ENCODE data around the gene OXT.

OXT gene

GRCh38 chr20:3119044-3119443, 47.6 kb downstream of the OXT start:
- no peak for DNase-seq (ENCODE audit: low spot score)
- POLR2A ChIA-PET (ENCODE audit: low non-redundant PET), result no interaction called here
- H3K27ac ChIP-seq, result peak overlapping the region; percentile 46
- TF ChIP-seq, protein P1, sequence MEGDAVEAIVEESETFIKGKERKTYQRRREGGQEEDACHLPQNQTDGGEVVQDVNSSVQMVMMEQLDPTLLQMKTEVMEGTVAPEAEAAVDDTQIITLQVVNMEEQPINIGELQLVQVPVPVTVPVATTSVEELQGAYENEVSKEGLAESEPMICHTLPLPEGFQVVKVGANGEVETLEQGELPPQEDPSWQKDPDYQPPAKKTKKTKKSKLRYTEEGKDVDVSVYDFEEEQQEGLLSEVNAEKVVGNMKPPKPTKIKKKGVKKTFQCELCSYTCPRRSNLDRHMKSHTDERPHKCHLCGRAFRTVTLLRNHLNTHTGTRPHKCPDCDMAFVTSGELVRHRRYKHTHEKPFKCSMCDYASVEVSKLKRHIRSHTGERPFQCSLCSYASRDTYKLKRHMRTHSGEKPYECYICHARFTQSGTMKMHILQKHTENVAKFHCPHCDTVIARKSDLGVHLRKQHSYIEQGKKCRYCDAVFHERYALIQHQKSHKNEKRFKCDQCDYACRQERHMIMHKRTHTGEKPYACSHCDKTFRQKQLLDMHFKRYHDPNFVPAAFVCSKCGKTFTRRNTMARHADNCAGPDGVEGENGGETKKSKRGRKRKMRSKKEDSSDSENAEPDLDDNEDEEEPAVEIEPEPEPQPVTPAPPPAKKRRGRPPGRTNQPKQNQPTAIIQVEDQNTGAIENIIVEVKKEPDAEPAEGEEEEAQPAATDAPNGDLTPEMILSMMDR (conservative IDR thresholded peaks at IDR 0.05; ENCODE audit: low read depth), result no peak
- CTCF ChIA-PET, result interaction anchor here (0.6 to 1.1 kb wide), 3 partner anchors 9 to 66 kb away, joined by 3 to 5 read pairs (median 3); no protein-coding TSS in a partner anchor

- ChIA-PET POLR2A (ENCODE audit: low non-redundant PET) (no interaction called here), CTCF (no interaction called here)
- H3K27ac ChIP-seq, result peak overlapping the region; percentile 48
- no peak for DNase-seq (ENCODE audit: low spot score)
- TF ChIP-seq, protein P1 (conservative IDR thresholded peaks at IDR 0.05; ENCODE audit: low read depth), result no peak
Measured at GRCh38 chr20:3121271-3121911, 50.0 kb downstream of the OXT start.
